GM18873 (cell line): ENCODE data around the gene TAS1R1.
"Not testable (repeated sequence)": the region's sequence is repeated elsewhere in the genome, so short reads cannot be mapped to it uniquely, and the experiment has no call there.

ENCODE experiments used
- ATAC-seq: cut with Tn5 transposase; IDR thresholded peaks from one replicate; pipeline ENCODE4 v1.9.1; 2021; ENCODE audit warnings: mild to moderate bottlenecking, moderate library complexity, moderate number of reproducible peaks; ENCODE audit not compliant: unreplicated experiment, low FRiP score

The TAS1R1 gene

GRCh38 chr1:6519935-6520671 lies 35.0 kb upstream of the TAS1R1 start:
- no peak for ATAC-seq

GRCh38 chr1:6521536-6521935 lies 33.6 kb upstream of the TAS1R1 start:
- ATAC-seq, result no peak

GRCh38 chr1:6523566-6523965 lies 31.5 kb upstream of the TAS1R1 start:
- ATAC-seq, result no peak

GRCh38 chr1:6526316-6526715 lies 28.8 kb upstream of the TAS1R1 start:
- ATAC-seq, result no peak

GRCh38 chr1:6528492-6528891 lies 26.6 kb upstream of the TAS1R1 start:
- ATAC-seq, result no peak

- ATAC-seq, result no peak
Observed at GRCh38 chr1:6530504-6531160, 24.5 kb upstream of the TAS1R1 start.

- no peak for ATAC-seq
Observed at GRCh38 chr1:6531996-6532395, 23.1 kb upstream of the TAS1R1 start.

- no peak for ATAC-seq
Observed at GRCh38 chr1:6534248-6534822, 20.8 kb upstream of the TAS1R1 start.

- no peak for ATAC-seq
Observed at GRCh38 chr1:6535214-6535613, 19.9 kb upstream of the TAS1R1 start.

GRCh38 chr1:6536291-6536690 lies 18.8 kb upstream of the TAS1R1 start:
- ATAC-seq, result no peak

GRCh38 chr1:6538956-6539355 lies 16.2 kb upstream of the TAS1R1 start:
- ATAC-seq, result no peak

- no peak for ATAC-seq
Observed at GRCh38 chr1:6544831-6545230, 10.3 kb upstream of the TAS1R1 start.

GRCh38 chr1:6545276-6546112 lies 9.6 kb upstream of the TAS1R1 start:
- ATAC-seq, result no peak

- no peak for ATAC-seq
Observed at GRCh38 chr1:6546326-6546725, 8.8 kb upstream of the TAS1R1 start.

GRCh38 chr1:6547301-6547700 lies 7.8 kb upstream of the TAS1R1 start:
- ATAC-seq, result no peak

GRCh38 chr1:6554031-6554906 lies 838 bp upstream of the TAS1R1 start, which contains the start of gene NOL9:
Gene NOL9 (minus strand): TSS chr1:6554513. CDS start chr1:6554502, 11 bp downstream.
- ATAC-seq, result peak; percentile 82

GRCh38 chr1:6557597-6557996 lies 2.5 kb downstream of the TAS1R1 start:
- no peak for ATAC-seq

- ATAC-seq, result not testable (repeated sequence)
Observed at GRCh38 chr1:6559161-6559560, 4.1 kb downstream of the TAS1R1 start.

- ATAC-seq, result no peak
Observed at GRCh38 chr1:6560267-6560666, 5.2 kb downstream of the TAS1R1 start.

GRCh38 chr1:6569033-6569432 lies 13.9 kb downstream of the TAS1R1 start:
- no peak for ATAC-seq
